SU-DHL-6 (cell line): ENCODE measurements around the gene TEKT1.
"Not testable (repeated sequence)": the region's sequence is repeated elsewhere in the genome, so short reads cannot be mapped to it uniquely, and the experiment has no call there.

Source experiments
- H2AFZ ChIP-seq: fragments of 200-600 bp; sonication (generic); 2 replicates; pipeline ENCODE4 v1.6.1; 2014; ENCODE audit warnings: low read depth, mild to moderate bottlenecking, moderate library complexity, mixed read lengths, antibody characterized with exemption, low read length; ENCODE audit not compliant: severe bottlenecking
- H3F3A ChIP-seq: fragments of 200-600 bp; shearing (Covaris generic); 2 replicates; pipeline ENCODE4 v1.6.0; 2016; ENCODE audit warnings: antibody characterized with exemption, mild to moderate bottlenecking; ENCODE audit not compliant: insufficient read depth
- H3K27ac ChIP-seq: fragments of 200-600 bp; sonication (generic); 2 replicates; pipeline ENCODE4 v1.5.1; 2016; ENCODE audit warnings: low read depth, mild to moderate bottlenecking, low read length, moderate library complexity, mixed read lengths
- H3K27me3 ChIP-seq: fragments of 200-600 bp; sonication (generic), shearing (Covaris generic); 2 replicates; pipeline ENCODE4 v1.6.0; 2014; ENCODE audit warnings: mild to moderate bottlenecking, low read length
- H3K36me3 ChIP-seq: fragments of 200-600 bp; sonication (generic); 2 replicates; pipeline ENCODE4 v1.6.1; 2014; ENCODE audit warnings: mild to moderate bottlenecking, low read length, mixed read lengths
- H3K4me2 ChIP-seq: fragments of 300-600, 200-600 bp; shearing (Covaris generic), sonication (generic); 2 replicates; pipeline ENCODE4 v1.6.0; 2014; ENCODE audit warnings: low read length, low read depth, mild to moderate bottlenecking; ENCODE audit not compliant: poor library complexity, severe bottlenecking
- H3K4me3 ChIP-seq: fragments of 200-600 bp; sonication (generic); 2 replicates; pipeline ENCODE4 v1.5.1; 2014; ENCODE audit warnings: antibody characterized with exemption, low read length, mild to moderate bottlenecking, mixed read lengths; ENCODE audit not compliant: insufficient read depth, poor library complexity, severe bottlenecking
- H3K79me2 ChIP-seq: fragments of 200-600 bp; sonication (generic); 2 replicates; pipeline ENCODE4 v1.6.1; 2014; ENCODE audit warnings: mild to moderate bottlenecking, low read length, moderate library complexity; ENCODE audit not compliant: insufficient read depth
- H3K9ac ChIP-seq: fragments of 200-600 bp; sonication (generic); 2 replicates; pipeline ENCODE4 v1.7.0; 2014; ENCODE audit warnings: mild to moderate bottlenecking, low read length
- H3K9me2 ChIP-seq: fragments of 200-600 bp; sonication (generic); replicated peaks from 2 replicates; pipeline ENCODE4 v1.6.1; 2014; ENCODE audit warnings: low read length; ENCODE audit not compliant: insufficient read depth
- H3K9me3 ChIP-seq: fragments of 200-600 bp; sonication (generic); 2 replicates; pipeline ENCODE4 v1.6.1; 2014; ENCODE audit warnings: low read length, mixed read lengths; ENCODE audit not compliant: insufficient read depth
- H4K20me1 ChIP-seq: fragments of 200-600 bp; sonication (generic); 2 replicates; pipeline ENCODE4 v1.6.1; 2014; ENCODE audit warnings: low read depth, mild to moderate bottlenecking, antibody characterized with exemption, low read length, moderate library complexity, mixed read lengths
- EZH2phosphoT487 ChIP-seq: fragments of 200-600 bp; sonication (generic), shearing (Covaris generic); conservative IDR thresholded peaks from 2 replicates; pipeline ENCODE4 v1.6.1; 2018; ENCODE audit warnings: mild to moderate bottlenecking, antibody characterized with exemption, low read length, moderate library complexity, mixed read lengths
- TF ChIP-seq, protein P1 (sequence below): fragments of 200-600 bp; sonication (generic); IDR thresholded peaks from one replicate; pipeline ENCODE4 v1.5.1; 2017; ENCODE audit warnings: antibody characterized with exemption, mild to moderate bottlenecking, low read length, moderate library complexity; ENCODE audit not compliant: insufficient read depth, poor library complexity, severe bottlenecking

TEKT1 gene

DNA sequence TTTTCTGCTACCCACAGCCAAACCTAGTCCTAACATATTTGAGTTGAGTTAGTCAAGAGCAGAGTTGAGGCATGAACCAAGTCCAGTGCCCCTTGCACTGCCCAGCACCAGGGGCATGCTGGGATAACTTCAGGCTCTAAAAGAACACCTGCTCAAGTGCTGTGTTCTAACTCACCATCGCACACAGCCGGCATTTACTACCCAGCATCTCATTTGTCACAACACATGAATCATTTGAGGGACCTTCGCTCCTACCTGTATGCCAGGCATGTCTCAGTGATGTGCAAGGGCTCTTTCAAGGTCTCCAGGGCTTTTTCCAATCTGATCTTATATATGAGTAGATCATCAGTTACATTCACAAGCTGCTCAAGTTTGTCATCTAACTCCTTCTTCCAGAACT lies 12.6 kb downstream of the TEKT1 start:
- Histone ChIP-seq H3K9me3 (no peaks in the 10 kb centered on the region), H3K27me3 (no peaks in the 10 kb centered on the region), H3K4me3 (no peak overlapping the region), H3K27ac (no peak overlapping the region), H2AFZ (no peak overlapping the region), H3K9me2 (no peaks in the 10 kb centered on the region), H3K4me2 (no peak overlapping the region), H3K9ac (no peak overlapping the region), H3K36me3 (no peaks in the 10 kb centered on the region), H3F3A (no peaks in the 10 kb centered on the region), H3K79me2 (no peaks in the 10 kb centered on the region), H4K20me1 (no peaks in the 10 kb centered on the region)
- TF ChIP-seq EZH2phosphoT487: no peak
- TF ChIP-seq, protein P1, sequence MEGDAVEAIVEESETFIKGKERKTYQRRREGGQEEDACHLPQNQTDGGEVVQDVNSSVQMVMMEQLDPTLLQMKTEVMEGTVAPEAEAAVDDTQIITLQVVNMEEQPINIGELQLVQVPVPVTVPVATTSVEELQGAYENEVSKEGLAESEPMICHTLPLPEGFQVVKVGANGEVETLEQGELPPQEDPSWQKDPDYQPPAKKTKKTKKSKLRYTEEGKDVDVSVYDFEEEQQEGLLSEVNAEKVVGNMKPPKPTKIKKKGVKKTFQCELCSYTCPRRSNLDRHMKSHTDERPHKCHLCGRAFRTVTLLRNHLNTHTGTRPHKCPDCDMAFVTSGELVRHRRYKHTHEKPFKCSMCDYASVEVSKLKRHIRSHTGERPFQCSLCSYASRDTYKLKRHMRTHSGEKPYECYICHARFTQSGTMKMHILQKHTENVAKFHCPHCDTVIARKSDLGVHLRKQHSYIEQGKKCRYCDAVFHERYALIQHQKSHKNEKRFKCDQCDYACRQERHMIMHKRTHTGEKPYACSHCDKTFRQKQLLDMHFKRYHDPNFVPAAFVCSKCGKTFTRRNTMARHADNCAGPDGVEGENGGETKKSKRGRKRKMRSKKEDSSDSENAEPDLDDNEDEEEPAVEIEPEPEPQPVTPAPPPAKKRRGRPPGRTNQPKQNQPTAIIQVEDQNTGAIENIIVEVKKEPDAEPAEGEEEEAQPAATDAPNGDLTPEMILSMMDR: no peak

- H3K27ac ChIP-seq, H3F3A ChIP-seq, H3K9ac ChIP-seq, H3K4me3 ChIP-seq, H3K79me2 ChIP-seq, H2AFZ ChIP-seq, H4K20me1 ChIP-seq, H3K36me3 ChIP-seq, H3K4me2 ChIP-seq, H3K9me3 ChIP-seq, H3K27me3 ChIP-seq, H3K9me2 ChIP-seq: not testable (repeated sequence)
Measured at GRCh38 chr17:6816368-6816767, 15.2 kb downstream of the TEKT1 start.

DNA sequence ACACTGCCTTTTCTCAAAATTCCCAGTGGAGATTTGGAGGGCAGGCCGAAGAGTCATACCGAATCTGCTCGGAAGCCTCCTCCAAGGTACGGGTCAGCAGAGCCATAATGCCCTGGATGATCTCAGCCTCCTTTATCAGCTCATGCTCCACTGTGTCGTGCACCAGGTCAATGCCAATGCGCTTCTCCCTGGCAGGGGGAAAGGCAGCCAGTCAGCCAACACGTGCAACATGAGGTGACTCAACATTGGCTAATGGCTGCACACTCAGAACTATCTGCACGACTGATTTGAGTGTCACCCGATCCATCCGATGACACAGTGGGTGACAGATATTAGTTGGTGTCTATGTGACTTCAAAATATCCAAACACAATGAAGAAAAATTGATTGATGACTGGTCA lies 15.8 kb downstream of the TEKT1 start:
- TF ChIP-seq, protein P1: no peak
- TF ChIP-seq EZH2phosphoT487: no peak
- no peaks in the 10 kb centered on the region for H3F3A ChIP-seq
- H3K27ac ChIP-seq: no peak overlapping the region
- no peak overlapping the region for H3K4me2 ChIP-seq
- H4K20me1 ChIP-seq: no peaks in the 10 kb centered on the region
- no peak overlapping the region for H3K9ac ChIP-seq
- no peaks in the 10 kb centered on the region for H3K9me2 ChIP-seq
- no peaks in the 10 kb centered on the region for H3K36me3 ChIP-seq
- no peak overlapping the region for H3K4me3 ChIP-seq
- H2AFZ ChIP-seq: no peak overlapping the region
- no peaks in the 10 kb centered on the region for H3K27me3 ChIP-seq
- no peaks in the 10 kb centered on the region for H3K79me2 ChIP-seq
- no peaks in the 10 kb centered on the region for H3K9me3 ChIP-seq

GRCh38 chr17:6812295-6812694 lies 19.2 kb downstream of the TEKT1 start:
- H3K79me2 ChIP-seq: no peaks in the 10 kb centered on the region
- H2AFZ ChIP-seq: no peak overlapping the region
- no peak overlapping the region for H3K4me2 ChIP-seq
- H3K36me3 ChIP-seq: no peaks in the 10 kb centered on the region
- no peak overlapping the region for H3K4me3 ChIP-seq
- H3K9ac ChIP-seq: no peak overlapping the region
- TF ChIP-seq EZH2phosphoT487: no peak
- TF ChIP-seq, protein P1: no peak
- H3K9me2 ChIP-seq: no peaks in the 10 kb centered on the region
- H4K20me1 ChIP-seq: no peaks in the 10 kb centered on the region
- H3K9me3 ChIP-seq: no peaks in the 10 kb centered on the region
- H3K27me3 ChIP-seq: no peaks in the 10 kb centered on the region
- no peaks in the 10 kb centered on the region for H3F3A ChIP-seq
- H3K27ac ChIP-seq: no peak overlapping the region
